Measurements from ENCODE around the gene HGD. TPM values are rescaled to one million over a fixed set of nuclear protein-coding genes. Genes with fewer than 3 reads are reported as not detected.

Gene HGD
- total RNA-seq, 2 experiments from 2014 or later, result 0.12 TPM; not detected in 1

DNA sequence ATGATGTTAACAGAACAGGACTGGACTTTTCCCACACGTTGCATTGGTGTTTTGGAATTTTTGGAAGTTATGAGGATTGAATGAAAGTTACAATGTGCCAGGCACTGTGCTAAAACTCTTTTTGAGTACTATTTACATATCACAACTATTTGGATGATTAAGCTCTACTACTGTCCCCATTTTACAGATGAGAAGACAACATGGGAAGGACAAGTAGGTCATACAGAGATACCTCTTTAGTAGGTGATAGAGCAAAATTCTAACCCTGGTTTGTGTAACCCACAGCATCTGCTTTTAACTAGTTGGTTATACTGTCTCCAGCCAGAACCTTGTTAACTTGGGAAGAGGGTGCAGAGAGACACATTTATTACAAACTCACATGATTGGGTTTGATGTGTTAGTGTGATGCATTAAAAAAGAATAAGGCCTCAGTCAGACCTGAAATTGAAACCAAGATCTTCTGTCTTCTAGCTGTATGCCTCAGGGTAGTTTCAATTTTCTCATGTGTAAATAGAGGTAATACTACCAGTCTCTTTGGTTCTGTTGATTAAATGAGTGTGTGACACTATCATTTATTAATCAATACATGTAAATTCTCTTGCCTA, 84.5 kb downstream of the HGD start:
- DNase-seq, result no peak
- H3K9me3 Mint-ChIP-seq, result no peaks in the 10 kb centered on the region
- peak overlapping the region; percentile 75 for H3K4me3 Mint-ChIP-seq
- peaks cover 10% of the 10 kb centered on the region for H3K4me1 Mint-ChIP-seq (ENCODE audit: low read depth)
- CTCF ChIA-PET, result interaction anchor here (1.3 to 3.7 kb wide), 2 partner anchors 39 to 198 kb away, joined by 5 to 25 read pairs; no protein-coding TSS in a partner anchor
- peaks cover 2% of the 10 kb centered on the region for H3K27me3 Mint-ChIP-seq
- peaks cover 16% of the 10 kb centered on the region for H3K36me3 Mint-ChIP-seq
- no peak overlapping the region for H3K27ac Mint-ChIP-seq
- intact Hi-C loops (cut with micrococcal nuclease), result loop anchor here (1.0 to 10.0 kb wide), 4 partner anchors 73 to 835 kb away; partner anchors contain the start of gene GSK3B
- POLR2A ChIA-PET, result interaction anchor here (0.7 to 3.1 kb wide), 3 partner anchors 145 to 248 kb away, joined by 3 to 19 read pairs (median 4); partner anchors contain the start of genes GTF2E1, LRRC58 and RABL3

DNA sequence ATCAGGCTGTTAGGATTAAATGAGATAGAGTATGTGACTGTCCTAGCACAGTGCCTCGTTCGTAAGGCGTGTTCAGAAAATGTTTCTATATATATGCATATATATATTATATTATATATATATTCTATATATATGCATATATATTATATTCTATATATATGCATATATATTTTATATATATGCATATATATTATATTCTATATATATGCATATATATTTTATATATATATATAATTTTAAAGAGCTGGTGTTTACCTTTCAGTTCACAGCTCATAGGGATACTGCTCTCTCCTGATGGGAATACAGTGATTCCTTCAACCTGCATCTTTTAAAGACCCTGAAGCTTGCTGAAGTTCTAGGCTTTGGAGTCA, 85.2 kb downstream of the HGD start:
- intact Hi-C loops (cut with micrococcal nuclease), result loop anchor here (1.0 to 10.0 kb wide), 7 partner anchors 38 to 836 kb away; partner anchors contain the start of genes GSK3B, GTF2E1, LRRC58 and RABL3
- H3K36me3 Mint-ChIP-seq, result peaks cover 15% of the 10 kb centered on the region
- CTCF ChIA-PET, result interaction anchor here (1.9 to 3.7 kb wide), 3 partner anchors 36 to 198 kb away, joined by 15 to 25 read pairs (median 21); no protein-coding TSS in a partner anchor

DNA sequence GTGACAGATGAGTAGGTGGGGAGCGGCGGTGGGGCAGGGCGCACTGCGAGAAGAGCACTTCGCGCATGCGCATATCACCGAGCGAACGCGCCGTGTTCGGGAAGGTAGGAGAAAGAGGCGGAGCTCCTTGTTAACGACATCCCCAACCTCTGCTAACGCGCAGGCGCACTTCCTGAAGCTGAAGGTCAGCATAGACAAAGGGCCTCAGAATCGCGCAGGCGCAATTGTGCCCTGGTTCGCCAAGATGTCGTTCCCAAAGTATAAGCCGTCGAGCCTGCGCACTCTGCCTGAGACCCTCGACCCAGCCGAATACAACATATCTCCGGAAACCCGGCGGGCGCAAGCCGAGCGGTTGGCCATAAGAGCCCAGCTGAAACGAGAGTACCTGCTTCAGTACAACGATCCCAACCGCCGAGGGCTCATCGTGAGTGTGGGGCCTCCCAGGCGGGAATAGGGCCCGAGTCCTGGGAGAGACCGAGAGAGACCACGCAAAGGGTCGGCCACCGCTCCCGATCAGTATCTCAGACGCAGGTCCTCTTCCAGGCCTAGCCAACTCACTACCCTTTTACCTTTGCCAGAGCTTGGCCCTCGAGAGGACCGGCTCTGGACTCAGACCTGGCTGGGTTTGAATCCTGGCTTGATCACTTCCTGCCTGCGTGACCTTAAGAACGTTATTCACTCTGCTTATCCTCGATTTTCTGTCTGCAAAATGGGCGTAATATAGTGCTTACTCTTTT, 85.8 kb downstream of the HGD start, which contains the start of gene NDUFB4:
NDUFB4 (plus strand) TSS at position 221 of the 737 bp plus-strand sequence; CDS start at position 245, 24 bp downstream.
- H3K4me1 Mint-ChIP-seq (ENCODE audit: low read depth), result peaks cover 10% of the 10 kb centered on the region
- no peaks in the 10 kb centered on the region for H3K9me3 Mint-ChIP-seq
- ChIA-PET CTCF (interaction anchor here (1.2 to 3.7 kb wide), 6 partner anchors 29 to 199 kb away, joined by 3 to 25 read pairs (median 11); no protein-coding TSS in a partner anchor), POLR2A (interaction anchor here (1.0 to 3.1 kb wide), 6 partner anchors 9 to 501 kb away, joined by 3 to 19 read pairs (median 4); partner anchors contain the start of genes GTF2E1, LRRC58 and RABL3)
- peaks cover 2% of the 10 kb centered on the region for H3K27me3 Mint-ChIP-seq
- DNase-seq, result peak; percentile 97
- intact Hi-C loops (cut with micrococcal nuclease), result loop anchor here (1.0 to 10.0 kb wide), 6 partner anchors 37 to 837 kb away; partner anchors contain the start of genes GSK3B, GTF2E1, LRRC58 and RABL3
- peak within 1 kb of the TSS; percentile 87 for H3K4me3 Mint-ChIP-seq
- peak within 1 kb of the TSS; percentile 91 for H3K27ac Mint-ChIP-seq
- H3K36me3 Mint-ChIP-seq, result peaks cover 12% of the 10 kb centered on the region

More for the DNA sequence above, 85.2 kb downstream of the HGD start:
- peak overlapping the region; percentile 91 for H3K27ac Mint-ChIP-seq
- H3K4me3 Mint-ChIP-seq, result peak overlapping the region; percentile 87
- H3K4me1 Mint-ChIP-seq (ENCODE audit: low read depth), result peaks cover 10% of the 10 kb centered on the region
- POLR2A ChIA-PET, result interaction anchor here (1.1 to 3.1 kb wide), 2 partner anchors 146 to 247 kb away, joined by 4 to 19 read pairs; partner anchors contain the start of genes GTF2E1, LRRC58 and RABL3
- no peaks in the 10 kb centered on the region for H3K9me3 Mint-ChIP-seq
- DNase-seq, result no peak
- H3K27me3 Mint-ChIP-seq, result peaks cover 2% of the 10 kb centered on the region

DNA sequence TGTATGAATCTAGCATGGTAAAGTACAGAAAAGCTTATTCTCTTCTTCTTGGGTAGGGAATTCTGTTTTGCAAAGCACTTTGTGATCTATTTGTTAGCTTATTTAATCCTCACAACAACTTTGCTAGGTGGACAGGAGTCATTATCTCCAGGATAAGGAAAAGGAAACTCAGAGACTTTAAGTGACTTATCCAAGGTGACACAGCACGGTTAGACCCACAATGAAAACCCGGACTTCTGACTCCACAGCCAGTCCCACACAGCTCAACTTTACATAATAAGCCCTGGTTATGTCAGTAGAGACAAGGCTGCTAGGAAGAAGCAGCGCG, 86.3 kb downstream of the HGD start:
- peaks cover 6% of the 10 kb centered on the region for H3K36me3 Mint-ChIP-seq
- H3K4me3 Mint-ChIP-seq, result peak overlapping the region; percentile 87
- intact Hi-C loops (cut with micrococcal nuclease), result loop anchor here (1.0 to 10.0 kb wide), 6 partner anchors 36 to 837 kb away; partner anchors contain the start of genes GSK3B, GTF2E1, LRRC58 and RABL3
- H3K4me1 Mint-ChIP-seq (ENCODE audit: low read depth), result peaks cover 10% of the 10 kb centered on the region
- H3K27me3 Mint-ChIP-seq, result peaks cover 2% of the 10 kb centered on the region
- H3K9me3 Mint-ChIP-seq, result no peaks in the 10 kb centered on the region
- peak overlapping the region; percentile 91 for H3K27ac Mint-ChIP-seq
- DNase-seq, result no peak
- CTCF ChIA-PET, result interaction anchor here (0.9 to 3.7 kb wide), 7 partner anchors 28 to 199 kb away, joined by 3 to 25 read pairs (median 7); no protein-coding TSS in a partner anchor
- POLR2A ChIA-PET, result interaction anchor here (1.0 to 3.1 kb wide), 5 partner anchors 9 to 500 kb away, joined by 3 to 19 read pairs (median 4); partner anchors contain the start of genes GTF2E1 and RABL3

DNA sequence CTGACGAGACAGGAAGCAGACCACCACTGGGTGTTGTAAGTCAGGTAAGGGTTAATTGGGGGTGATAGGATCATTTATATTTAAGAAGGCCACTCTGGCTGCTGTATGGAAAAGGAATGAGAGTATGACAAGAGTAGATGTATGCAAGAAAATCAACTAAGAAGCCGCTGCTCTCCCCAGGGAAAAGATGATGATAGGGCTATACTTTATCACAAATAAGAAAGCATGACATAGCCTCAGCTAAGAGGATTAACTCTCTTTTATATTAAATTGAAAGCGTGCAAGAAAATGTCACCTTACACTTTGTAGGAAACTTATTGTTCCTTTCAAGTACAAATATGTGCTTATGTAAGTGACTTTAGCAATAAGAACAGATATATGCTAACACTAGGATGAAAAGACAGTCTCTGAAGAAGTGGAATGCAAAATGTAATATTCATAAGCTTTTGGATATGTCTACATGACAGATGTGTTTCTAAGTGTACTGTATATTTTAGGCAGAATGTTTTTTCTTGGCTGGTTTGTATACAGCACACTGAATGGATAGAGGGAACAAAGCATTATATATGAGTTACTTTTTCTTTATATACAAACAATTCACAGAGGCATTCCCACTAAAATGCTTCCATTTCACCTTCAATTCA, 94.6 kb downstream of the HGD start:
- H3K27me3 Mint-ChIP-seq, result peaks cover 2% of the 10 kb centered on the region
- H3K27ac Mint-ChIP-seq, result no peak overlapping the region
- CTCF ChIA-PET, result interaction anchor here (0.7 kb wide), 1 partner anchor 26 kb away, joined by 3 read pairs; no protein-coding TSS in a partner anchor
- no peak for DNase-seq
- no peaks in the 10 kb centered on the region for H3K36me3 Mint-ChIP-seq
- H3K4me1 Mint-ChIP-seq (ENCODE audit: low read depth), result no peaks in the 10 kb centered on the region
- H3K9me3 Mint-ChIP-seq, result peaks cover 2% of the 10 kb centered on the region
- intact Hi-C loops (cut with micrococcal nuclease), result no loop called here
- POLR2A ChIA-PET, result no interaction called here
- no peak overlapping the region for H3K4me3 Mint-ChIP-seq

Other genes with a start within 250 kb of the HGD start
- under 1 TPM; 0.12 to 0.40 TPM for gene FSTL1, start 231.2 kb downstream of the HGD start, total RNA-seq
- 100 to 1,000 TPM; 130 to 143 TPM for gene NDUFB4, start 85.9 kb downstream of the HGD start, total RNA-seq
- 10 to 100 TPM; 28.7 to 30.0 TPM for gene RABL3, start 60.3 kb upstream of the HGD start, total RNA-seq
- gene GTF2E1, start 60.5 kb upstream of the HGD start, total RNA-seq, result 10 to 100 TPM; 18.4 to 19.8 TPM
- not detected for gene STXBP5L, start 226.0 kb upstream of the HGD start, total RNA-seq